H9 (cell line): ENCODE results near the gene ZNF665. TPM values are rescaled to one million over a fixed set of nuclear protein-coding genes. Genes with fewer than 3 reads are reported as not detected.
A peak's percentile ranks its signal among the peaks of the same experiment; 100 is the strongest.

Experiments used
- DNase-seq: peaks from one replicate; pipeline ENCODE4 v3.0.0-alpha.2; 2017
- H2AFZ ChIP-seq: one replicate; pipeline ENCODE4 v1.6.1; 2013; ENCODE audit warnings: mild to moderate bottlenecking, low read length, control low read depth, moderate library complexity
- H2AK5ac ChIP-seq: 2 replicates; pipeline ENCODE4 v1.6.1; 2013; ENCODE audit warnings: low read length, control low read depth, mixed read lengths; ENCODE audit not compliant: insufficient read length
- H2BK120ac ChIP-seq: one replicate; pipeline ENCODE4 v1.6.1; 2013; ENCODE audit warnings: low read depth, mild to moderate bottlenecking, low read length, control low read depth, inconsistent platforms; ENCODE audit not compliant: poor library complexity, severe bottlenecking
- H2BK12ac ChIP-seq: 2 replicates; pipeline ENCODE4 v1.6.1; 2013; ENCODE audit warnings: low read length, control low read depth, mixed read lengths, low read depth; ENCODE audit not compliant: insufficient read length
- H2BK15ac ChIP-seq: 2 replicates; pipeline ENCODE4 v1.6.1; 2013; ENCODE audit warnings: low read depth, low read length, control low read depth
- H2BK20ac ChIP-seq: one replicate; pipeline ENCODE4 v1.6.1; 2013; ENCODE audit warnings: low read depth, mild to moderate bottlenecking, low read length, control low read depth, inconsistent platforms; ENCODE audit not compliant: poor library complexity, severe bottlenecking
- H2BK5ac ChIP-seq: 2 replicates; pipeline ENCODE4 v1.6.1; 2013; ENCODE audit warnings: low read length, control low read depth, mixed read lengths; ENCODE audit not compliant: insufficient read length
- H3K14ac ChIP-seq: 2 replicates; pipeline ENCODE4 v1.6.1; 2013; ENCODE audit warnings: low read length, control low read depth; ENCODE audit not compliant: insufficient read depth
- H3K18ac ChIP-seq: 2 replicates; pipeline ENCODE4 v1.6.1; 2013; ENCODE audit warnings: low read depth, mild to moderate bottlenecking, mixed read lengths, low read length, control low read depth; ENCODE audit not compliant: insufficient read length
- H3K23ac ChIP-seq: 2 replicates; pipeline ENCODE4 v1.6.1; 2013; ENCODE audit warnings: low read length, control low read depth, mixed read lengths, low read depth; ENCODE audit not compliant: insufficient read length
- H3K23me2 ChIP-seq: 2 replicates; pipeline ENCODE4 v1.6.1; 2013; ENCODE audit warnings: low read depth, mild to moderate bottlenecking, mixed read lengths, low read length, control low read depth; ENCODE audit not compliant: insufficient read length, poor library complexity, severe bottlenecking
- H3K27ac ChIP-seq: 2 replicates; pipeline ENCODE4 v1.5.1; 2013; ENCODE audit warnings: low read length, control low read depth, mixed read lengths, low read depth; ENCODE audit not compliant: insufficient read length
- H3K27me3 ChIP-seq: 2 replicates; pipeline ENCODE4 v1.6.1; 2013; ENCODE audit warnings: low read length, control low read depth, inconsistent platforms; ENCODE audit not compliant: insufficient read depth
- H3K4ac ChIP-seq: 2 replicates; pipeline ENCODE4 v1.6.1; 2013; ENCODE audit warnings: low read depth, mild to moderate bottlenecking, control low read depth, inconsistent platforms, low read length, moderate library complexity
- H3K4me1 ChIP-seq: 2 replicates; pipeline ENCODE4 v1.6.1; 2013; ENCODE audit warnings: low read length, control low read depth, inconsistent platforms; ENCODE audit not compliant: insufficient read depth
- H3K4me2 ChIP-seq: 2 replicates; pipeline ENCODE4 v1.6.1; 2013; ENCODE audit warnings: low read length, control low read depth, mixed read lengths; ENCODE audit not compliant: insufficient read length, insufficient read depth
- H3K56ac ChIP-seq: 2 replicates; pipeline ENCODE4 v1.6.1; 2013; ENCODE audit warnings: low read depth, mild to moderate bottlenecking, mixed read lengths, low read length, control low read depth; ENCODE audit not compliant: insufficient read length
- H3K79me1 ChIP-seq: 2 replicates; pipeline ENCODE4 v1.6.1; 2013; ENCODE audit warnings: low read depth, mild to moderate bottlenecking, moderate library complexity, low read length, control low read depth, inconsistent platforms; ENCODE audit not compliant: insufficient read depth, poor library complexity, severe bottlenecking
- H3K79me2 ChIP-seq: 2 replicates; pipeline ENCODE4 v1.6.1; 2013; ENCODE audit warnings: low read length, control low read depth, inconsistent platforms; ENCODE audit not compliant: insufficient read depth
- H3K9ac ChIP-seq: 2 replicates; pipeline ENCODE4 v1.6.1; 2013; ENCODE audit warnings: low read length, control low read depth, mixed read lengths; ENCODE audit not compliant: insufficient read length; ENCODE audit errors: extremely low read depth
- H3K9me3 ChIP-seq: one replicate; pipeline ENCODE4 v1.6.1; 2013; ENCODE audit warnings: low read depth, low read length, inconsistent platforms; ENCODE audit not compliant: control insufficient read depth
- H3T11ph ChIP-seq: one replicate; pipeline ENCODE4 v1.6.1; 2013; ENCODE audit warnings: mild to moderate bottlenecking, low read length, control low read depth, inconsistent platforms
- H4K20me1 ChIP-seq: one replicate; pipeline ENCODE4 v1.6.1; 2013; ENCODE audit not compliant: control insufficient read depth, insufficient read length, insufficient read depth
- H4K5ac ChIP-seq: 2 replicates; pipeline ENCODE4 v1.6.1; 2013; ENCODE audit warnings: low read depth, mild to moderate bottlenecking, mixed read lengths, low read length, control low read depth; ENCODE audit not compliant: insufficient read length
- H4K8ac ChIP-seq: replicated peaks from 2 replicates; pipeline ENCODE4 v1.6.1; 2013; ENCODE audit warnings: low read length, control low read depth, mixed read lengths, low read depth; ENCODE audit not compliant: insufficient read length
- H4K91ac ChIP-seq: 2 replicates; pipeline ENCODE4 v1.6.1; 2013; ENCODE audit warnings: low read depth, mild to moderate bottlenecking, moderate library complexity, mixed read lengths, low read length, control low read depth; ENCODE audit not compliant: insufficient read length
- H3K27ac Mint-ChIP-seq, 3 experiments: 2 replicates in 2 of 3; 3 replicates in 1 of 3; pipeline ENCODE4 v1.8.0; 2020 to 2021; ENCODE audit warnings: mixed read lengths in 3 of 3, mild to moderate bottlenecking in 1 of 3, moderate library complexity in 1 of 3
- H3K27me3 Mint-ChIP-seq: 2 replicates; pipeline ENCODE4 v1.8.0; 2021; ENCODE audit warnings: low read depth, mild to moderate bottlenecking, moderate library complexity, mixed read lengths
- H3K36me3 Mint-ChIP-seq, 3 experiments: 2 replicates in 2 of 3; 3 replicates in 1 of 3; pipeline ENCODE4 v1.8.0; 2020 to 2021; ENCODE audit warnings: low read depth in 3 of 3, mixed read lengths in 3 of 3; ENCODE audit not compliant: insufficient read depth in 1 of 3
- H3K4me1 Mint-ChIP-seq, 2 experiments: 2 replicates each; pipeline ENCODE4 v1.8.0; 2020; ENCODE audit warnings: mixed read lengths in 2 of 2
- H3K4me3 Mint-ChIP-seq, 2 experiments: 2 replicates in 1 of 2; 3 replicates in 1 of 2; pipeline ENCODE4 v1.8.0; 2020 to 2021; ENCODE audit warnings: mild to moderate bottlenecking in 2 of 2, mixed read lengths in 2 of 2, moderate library complexity in 1 of 2
- H3K9me3 Mint-ChIP-seq, 2 experiments: 2 replicates in 1 of 2; 3 replicates in 1 of 2; pipeline ENCODE4 v1.8.0; 2020; ENCODE audit warnings: mild to moderate bottlenecking in 2 of 2, mixed read lengths in 2 of 2, moderate library complexity in 1 of 2
- CTCF ChIP-seq: fragments of 200-600 bp; sonication (generic); conservative IDR thresholded peaks from 3 replicates; pipeline ENCODE4 v1.8.0; 2021; ENCODE audit warnings: antibody characterized with exemption, mild to moderate bottlenecking
- WGBS: extraction: QIAGEN DNeasy Blood & Tissue Kit; methylation state at CpG from one replicate; pipeline ENCODE4 v1.1.7; 2013; ENCODE audit warnings: missing lambda C conversion rate, low lambda C conversion rate, mixed read lengths; ENCODE audit not compliant: insufficient read length; ENCODE audit errors: extremely low coverage; 5-methylcytosine and 5-hydroxymethylcytosine counted together
- total RNA-seq: library from RNA; stranded (reverse); gene quantifications from 2 replicates; pipeline ENCODE4 v1.2.1, GENCODE V29; 2021

Gene ZNF665
- total RNA-seq, 1 experiment from 2014 or later = 3.7 TPM

- WGBS = no CpG with 5 or more reads among the region's 12 CpGs
- no peak overlapping the region for H2BK120ac ChIP-seq
- H3K23me2 ChIP-seq = peaks cover 14% of the 10 kb centered on the region
- H3K23ac ChIP-seq = no peak overlapping the region
- no peak overlapping the region for H4K91ac ChIP-seq
- no peaks in the 10 kb centered on the region for H3K4me1 ChIP-seq
- H3K14ac ChIP-seq = no peak overlapping the region
- H3K4ac ChIP-seq = no peak overlapping the region
- no peak for TF ChIP-seq CTCF
- no peak overlapping the region for H2AFZ ChIP-seq
- H3T11ph ChIP-seq = no peak overlapping the region
- H2BK15ac ChIP-seq = no peak overlapping the region
- no peaks in the 10 kb centered on the region for H4K20me1 ChIP-seq
- no peak for DNase-seq
- no peak overlapping the region for H2BK12ac ChIP-seq
- Mint-ChIP-seq H3K27ac (no peak overlapping the region), H3K9me3 (peaks cover 4 to 9% of the 10 kb centered on the region in 2 experiments; a peak in 2 of 5 replicates), H3K36me3 (peaks cover 15 to 23% (median 17%) of the 10 kb centered on the region in 3 experiments), H3K27me3 (peaks cover 24% of the 10 kb centered on the region), H3K4me3 (peak overlapping the region; percentile 95 to 97), H3K4me1 (peaks cover 26 to 28% of the 10 kb centered on the region in 2 experiments)
- H3K79me1 ChIP-seq = peaks cover 5% of the 10 kb centered on the region
- H3K9ac ChIP-seq = no peak overlapping the region
- H3K56ac ChIP-seq = no peak overlapping the region
- no peaks in the 10 kb centered on the region for H3K27me3 ChIP-seq
- no peak overlapping the region for H3K18ac ChIP-seq
- H2AK5ac ChIP-seq = no peak overlapping the region
- peak overlapping the region; percentile 67 for H3K4me2 ChIP-seq
- no peak overlapping the region for H2BK20ac ChIP-seq
- H4K5ac ChIP-seq = no peak overlapping the region
- H3K79me2 ChIP-seq = no peaks in the 10 kb centered on the region
- H4K8ac ChIP-seq = no peak overlapping the region
- H3K27ac ChIP-seq = no peak overlapping the region
- H2BK5ac ChIP-seq = no peak overlapping the region
- H3K9me3 ChIP-seq = no peaks in the 10 kb centered on the region
Measured at GRCh38 chr19:53193535-53194222, 521 bp upstream of the ZNF665 start.
